Measurements from ENCODE around the gene UQCRC2.
"Not testable (repeated sequence)": the region's sequence is repeated elsewhere in the genome, so short reads cannot be mapped to it uniquely, and the experiment has no call there.

Gene UQCRC2

DNA sequence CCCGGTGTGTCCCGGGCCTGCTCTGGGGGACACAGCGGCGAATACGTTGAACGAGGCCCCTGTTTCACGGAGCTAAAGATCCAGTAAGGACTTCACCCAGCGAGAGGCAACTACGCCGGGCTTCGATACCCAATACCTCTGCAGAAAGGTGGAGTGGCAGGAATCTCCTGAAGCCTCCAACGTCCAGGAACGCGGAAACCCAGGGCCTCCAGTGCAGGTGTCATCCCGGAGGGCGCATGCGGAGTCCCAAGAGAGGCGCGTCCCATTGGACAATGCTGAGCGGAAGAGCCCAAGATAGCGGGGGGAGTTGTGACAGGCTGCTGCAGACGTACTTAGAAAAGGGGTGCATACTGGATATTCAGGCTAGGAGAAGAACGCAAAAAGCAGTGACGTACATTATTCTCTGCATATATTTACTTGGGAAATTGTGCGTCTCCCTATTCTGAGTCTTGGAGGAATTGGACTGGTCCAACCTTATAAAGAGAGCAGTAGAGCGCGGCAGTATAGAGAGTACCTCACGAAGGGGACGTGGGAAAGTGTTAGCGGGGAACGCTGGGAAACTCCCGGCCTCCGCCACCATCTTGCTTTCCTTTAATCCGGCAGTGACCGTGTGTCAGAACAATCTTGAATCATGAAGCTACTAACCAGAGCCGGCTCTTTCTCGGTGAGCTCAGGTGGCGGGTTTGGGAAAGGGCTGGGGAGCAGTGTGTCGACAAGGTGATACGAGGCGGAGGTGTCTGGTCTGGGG, at the start of gene UQCRC2:
TSS of gene UQCRC2 (plus strand) at position 569 of the 748 bp plus-strand sequence. CDS start at position 632, 63 bp downstream.
- peak; percentile 80 for DNase-seq (ENCODE audit: low read depth, low spot score)

- not testable (repeated sequence) for DNase-seq (ENCODE audit: low read depth, low spot score)
Observed at GRCh38 chr16:21932650-21933049, 20.5 kb upstream of the UQCRC2 start.

GRCh38 chr16:21933316-21933715, 19.8 kb upstream of the UQCRC2 start:
- not testable (repeated sequence) for DNase-seq (ENCODE audit: low read depth, low spot score)

DNA sequence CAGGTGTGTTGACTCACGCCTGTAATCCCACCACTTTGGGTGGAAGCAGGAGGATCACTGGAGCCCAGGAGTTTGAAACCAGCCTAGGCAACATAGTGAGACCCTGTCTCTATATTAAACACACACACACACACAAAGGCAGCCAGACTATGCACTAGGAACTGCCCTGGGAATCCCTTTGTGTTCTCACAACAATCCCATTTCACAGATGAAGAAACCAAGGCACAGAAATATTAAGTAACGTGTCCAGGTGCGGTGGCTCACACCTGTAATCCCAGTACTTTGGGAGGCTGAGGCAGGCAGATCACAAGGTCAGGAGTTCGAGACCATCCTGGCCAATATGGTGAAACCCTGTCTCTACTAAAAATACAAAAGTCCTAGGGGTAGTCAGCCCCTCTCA, 19.4 kb upstream of the UQCRC2 start:
- DNase-seq (ENCODE audit: low read depth, low spot score), result not testable (repeated sequence)

DNA sequence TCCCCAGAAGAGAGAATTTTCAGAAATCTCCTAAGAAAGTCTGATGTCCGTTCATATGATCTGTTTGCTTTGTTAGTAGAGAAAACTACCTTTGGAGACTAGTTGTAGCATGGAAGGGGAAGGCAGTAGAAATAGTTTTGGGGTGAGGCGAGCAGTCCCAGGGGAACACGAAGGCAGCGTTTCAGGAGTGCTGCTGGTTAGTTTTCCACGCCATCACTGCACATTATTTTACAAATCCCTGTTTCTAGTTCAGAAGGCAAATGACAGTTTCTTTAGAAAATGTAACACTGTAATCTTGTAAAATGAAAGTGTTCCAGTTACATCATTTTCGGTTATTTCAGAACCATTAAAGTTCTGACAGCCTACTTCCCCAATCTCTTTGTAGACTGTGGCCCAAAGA, 16.9 kb upstream of the UQCRC2 start:
- not testable (repeated sequence) for DNase-seq (ENCODE audit: low read depth, low spot score)

DNA sequence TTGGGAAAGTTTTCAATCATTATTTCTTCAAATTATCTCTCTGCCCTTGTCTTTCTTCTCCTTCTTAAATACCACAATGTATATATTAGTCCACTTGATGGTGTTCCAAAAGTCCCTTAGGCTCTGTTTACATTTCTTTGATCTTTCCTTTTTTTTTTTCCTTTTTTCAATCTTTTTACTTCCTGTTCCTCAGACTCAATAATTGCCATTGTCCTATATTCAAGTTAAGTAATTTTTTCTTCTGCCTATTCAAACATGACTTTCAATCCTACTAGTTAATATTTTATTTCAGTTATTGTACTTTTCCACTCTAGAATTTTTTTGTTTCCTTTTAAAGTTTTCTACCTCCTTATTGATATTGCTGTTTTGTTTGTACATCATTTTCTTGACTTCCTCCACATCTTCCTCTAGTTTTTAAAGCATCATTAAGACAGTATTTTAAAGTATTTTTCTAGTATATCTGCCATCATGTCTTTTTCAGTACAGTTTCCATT, 15.8 kb upstream of the UQCRC2 start:
- no peak for DNase-seq (ENCODE audit: low read depth, low spot score)

- no peak for DNase-seq (ENCODE audit: low read depth, low spot score)
Observed at GRCh38 chr16:21940570-21940969, 12.6 kb upstream of the UQCRC2 start.

- DNase-seq (ENCODE audit: low read depth, low spot score), result no peak
Observed at GRCh38 chr16:21943571-21943970, 9.6 kb upstream of the UQCRC2 start.

DNA sequence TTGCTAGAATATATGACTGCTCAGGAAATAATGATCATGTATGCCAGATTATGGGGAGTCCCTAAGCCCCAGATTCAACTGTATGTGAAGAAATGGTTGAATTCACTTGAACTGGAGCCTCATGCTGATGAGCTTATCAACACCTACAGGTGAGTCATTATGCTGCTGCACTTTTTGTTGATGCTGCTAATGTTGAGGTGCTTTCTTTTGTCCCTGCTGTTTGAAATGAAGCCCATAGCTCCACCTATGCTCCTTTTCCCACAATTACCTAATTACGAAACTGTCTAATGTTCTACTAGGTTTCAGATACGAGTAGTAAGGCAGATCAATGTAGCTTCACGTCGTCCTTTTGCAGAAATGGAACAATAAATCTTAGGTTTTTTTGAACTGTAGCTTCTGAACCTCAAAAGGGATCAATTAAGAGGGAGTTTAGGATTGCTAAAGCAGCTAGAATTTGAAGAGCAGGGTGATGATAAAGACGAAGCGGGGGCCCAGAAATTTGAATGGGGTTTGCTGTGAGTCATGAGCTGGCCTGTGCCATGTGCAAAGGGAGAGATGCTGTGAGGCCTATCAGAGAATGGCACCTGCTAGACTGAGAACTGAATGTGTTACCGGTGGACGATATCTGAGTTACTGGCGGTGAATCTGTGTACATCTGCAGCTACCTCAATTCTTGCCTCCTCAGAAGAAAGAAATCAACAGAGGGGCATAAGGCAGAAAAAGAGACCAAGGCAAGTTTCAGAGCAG, 6.1 kb upstream of the UQCRC2 start:
- DNase-seq (ENCODE audit: low read depth, low spot score), result no peak

- DNase-seq (ENCODE audit: low read depth, low spot score), result no peak
Observed at GRCh38 chr16:21949713-21950260, 3.4 kb upstream of the UQCRC2 start.

DNA sequence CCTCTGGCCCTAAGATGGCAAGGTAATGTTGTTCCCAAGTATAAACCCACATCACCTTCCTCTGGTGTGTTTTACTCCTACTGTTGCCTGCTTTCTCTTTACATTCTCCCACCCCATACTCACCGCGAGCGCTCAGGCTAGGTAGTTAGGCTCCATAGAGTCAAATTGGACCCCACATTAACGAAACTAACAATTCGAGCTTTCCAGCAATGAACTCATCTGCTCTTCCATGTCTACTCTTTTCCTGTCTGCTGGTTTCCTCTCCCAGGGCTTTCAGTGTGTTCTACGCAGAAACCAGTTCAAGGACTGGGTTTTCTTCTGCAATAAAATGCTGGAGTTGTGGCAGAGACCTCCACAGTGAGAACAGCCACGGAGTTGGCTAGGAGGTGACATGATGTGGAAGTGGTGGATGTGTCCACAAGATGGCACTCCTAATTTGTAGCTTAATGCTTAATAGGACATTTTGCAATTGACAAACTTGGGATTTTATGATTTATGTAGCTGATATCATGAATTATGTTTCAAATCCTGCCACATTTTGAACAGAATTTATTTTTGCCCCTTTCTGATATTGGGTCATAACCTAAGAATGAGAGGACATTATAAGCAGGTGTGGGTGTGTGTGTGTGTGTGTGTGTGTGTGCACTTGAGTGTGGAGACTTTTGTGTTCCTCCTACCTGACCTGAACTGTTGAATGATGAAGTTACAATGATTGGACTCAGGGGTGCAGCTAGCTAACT, 2.2 kb upstream of the UQCRC2 start:
- no peak for DNase-seq (ENCODE audit: low read depth, low spot score)

- no peak for DNase-seq (ENCODE audit: low read depth, low spot score)
Observed at GRCh38 chr16:21952040-21952792, 945 bp upstream of the UQCRC2 start.

- DNase-seq (ENCODE audit: low read depth, low spot score), result no peak
Observed at GRCh38 chr16:21953541-21953902, 361 bp downstream of the UQCRC2 start.

GRCh38 chr16:21957714-21958346, 4.7 kb downstream of the UQCRC2 start:
- no peak for DNase-seq (ENCODE audit: low read depth, low spot score)

DNA sequence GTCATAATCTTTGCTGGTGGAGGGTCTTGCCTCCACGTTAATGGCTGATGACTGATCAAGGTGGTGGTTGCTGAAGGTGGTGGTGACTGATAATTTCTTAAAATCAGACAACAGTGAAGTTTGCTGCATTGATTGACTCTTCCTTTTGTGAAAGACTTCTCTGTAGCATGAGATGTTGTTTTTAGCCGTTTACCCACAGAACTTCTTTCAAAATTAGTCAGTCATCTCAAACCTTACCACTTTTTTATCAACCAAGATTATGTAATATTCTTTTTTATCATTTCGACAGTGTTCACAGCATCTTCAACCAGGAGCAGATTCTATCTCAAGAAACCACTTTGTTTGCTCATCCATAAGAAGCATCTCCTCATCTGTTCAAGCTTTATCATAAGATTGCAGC, 5.9 kb downstream of the UQCRC2 start:
- no peak for DNase-seq (ENCODE audit: low read depth, low spot score)

DNA sequence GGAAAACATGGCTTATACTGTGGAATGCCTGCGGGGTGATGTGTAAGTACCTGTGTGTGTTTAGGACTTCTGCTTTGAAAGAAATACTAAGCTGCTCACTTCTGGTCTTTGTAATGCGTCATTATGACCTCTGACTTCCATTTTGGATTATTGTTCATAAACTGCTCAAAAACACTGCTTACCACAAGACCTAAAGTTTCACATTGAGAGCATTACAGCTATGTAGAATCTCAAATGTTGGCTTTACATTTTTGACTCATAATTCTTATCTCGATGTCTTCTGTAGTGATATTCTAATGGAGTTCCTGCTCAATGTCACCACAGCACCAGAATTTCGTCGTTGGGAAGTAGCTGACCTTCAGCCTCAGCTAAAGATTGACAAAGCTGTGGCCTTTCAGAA, 9.3 kb downstream of the UQCRC2 start:
- no peak for DNase-seq (ENCODE audit: low read depth, low spot score)

GRCh38 chr16:21963887-21964286, 10.7 kb downstream of the UQCRC2 start:
- no peak for DNase-seq (ENCODE audit: low read depth, low spot score)

- DNase-seq (ENCODE audit: low read depth, low spot score), result no peak
Observed at GRCh38 chr16:21964353-21964752, 11.2 kb downstream of the UQCRC2 start.

GRCh38 chr16:21971856-21972255, 18.7 kb downstream of the UQCRC2 start:
- DNase-seq (ENCODE audit: low read depth, low spot score), result no peak

DNA sequence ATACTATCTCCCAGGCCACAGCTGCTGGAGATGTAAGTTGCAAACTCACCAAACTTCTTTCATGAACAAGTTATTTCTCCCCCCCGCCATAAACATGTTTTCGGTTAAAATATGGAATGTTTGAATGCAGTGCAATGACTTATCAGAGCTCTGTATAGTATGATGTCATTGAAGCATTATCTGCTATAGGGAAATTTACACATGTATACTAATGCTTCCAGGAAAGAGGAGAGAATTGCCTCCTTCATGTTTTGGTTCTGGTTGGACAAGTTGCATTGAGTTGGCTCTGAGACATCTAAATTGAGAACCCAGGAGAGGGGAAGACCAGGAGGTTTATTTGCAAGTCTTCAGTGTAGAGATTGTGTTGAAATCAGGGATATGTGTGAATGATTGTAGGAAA, 20.8 kb downstream of the UQCRC2 start:
- no peak for DNase-seq (ENCODE audit: low read depth, low spot score)

DNA sequence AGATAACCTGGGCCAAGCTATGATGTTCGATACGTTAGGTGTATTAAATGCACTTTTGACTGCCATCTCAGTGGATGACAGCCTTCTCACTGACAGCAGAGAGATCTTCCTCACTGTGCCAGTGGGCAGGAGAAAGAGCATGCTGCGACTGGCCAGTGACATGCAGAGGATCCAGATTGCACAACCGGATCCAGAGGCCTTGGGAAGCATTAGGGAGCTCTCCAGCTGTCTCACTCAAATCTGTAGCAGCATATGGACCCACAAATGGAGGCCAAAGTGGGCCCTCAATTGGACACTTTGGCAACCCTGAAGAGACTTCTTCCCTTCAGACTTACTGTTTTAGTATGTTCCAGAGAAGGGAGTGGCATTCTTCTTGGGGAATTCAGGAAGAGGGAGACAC, 26.9 kb downstream of the UQCRC2 start:
- no peak for DNase-seq (ENCODE audit: low read depth, low spot score)
